HG02943 (cell line): ENCODE results near the gene ARHGAP40.

Experiments
- ATAC-seq: cut with Tn5 transposase; IDR thresholded peaks from one replicate; pipeline ENCODE4 v1.9.1; 2021; ENCODE audit warnings: mild to moderate bottlenecking, low read depth, moderate library complexity; ENCODE audit not compliant: unreplicated experiment

ARHGAP40 gene

DNA sequence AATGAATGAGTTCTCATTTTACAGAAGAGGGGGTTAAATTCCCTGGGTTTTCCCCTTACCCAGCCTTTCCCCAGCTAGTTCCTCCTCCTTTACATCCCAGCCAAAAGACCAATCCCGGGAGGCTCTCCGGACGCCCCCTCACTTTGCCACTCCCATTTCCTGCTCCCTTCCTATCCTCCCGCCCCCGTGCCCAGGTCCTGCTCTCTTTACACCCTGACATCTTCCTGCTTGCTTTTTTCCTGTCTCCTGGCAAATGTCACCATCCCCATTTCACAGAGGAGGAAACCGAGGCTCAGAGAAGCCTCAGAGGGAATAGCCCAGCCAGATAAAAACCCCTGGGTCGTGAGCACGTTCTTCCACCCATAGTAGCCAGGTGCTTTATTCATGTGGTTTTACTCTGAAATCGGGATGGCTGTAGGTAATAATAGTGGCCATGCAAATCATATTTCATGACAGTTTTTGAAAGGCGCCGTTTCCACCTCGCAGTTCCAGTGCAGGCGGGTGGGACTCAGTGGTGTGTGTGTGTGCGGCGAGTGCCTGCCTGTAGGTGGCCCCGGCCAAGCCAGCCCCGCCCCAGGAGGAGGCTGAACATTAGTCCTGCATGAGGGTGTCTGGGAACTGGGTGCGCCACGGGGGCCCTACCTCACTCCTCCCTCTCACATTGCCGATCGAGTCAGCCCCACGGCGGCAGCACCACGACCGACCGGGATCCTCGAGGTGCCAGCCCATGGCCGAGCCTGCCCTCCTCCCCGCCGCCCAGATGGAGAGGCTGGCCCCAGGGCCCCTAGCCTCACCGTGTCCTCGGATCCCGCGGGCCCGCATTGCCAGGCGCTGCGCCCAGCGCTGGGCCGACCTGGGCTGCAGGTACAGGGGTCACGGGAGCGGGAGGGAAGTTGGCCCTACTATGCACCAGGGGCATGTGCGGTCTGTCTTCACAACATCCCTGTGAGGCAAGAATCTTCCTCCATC lies at the start of gene ARHGAP40:
TSS of gene ARHGAP40 (plus strand) at position 594 of the 969 bp plus-strand sequence.
- ATAC-seq = no peak

DNA sequence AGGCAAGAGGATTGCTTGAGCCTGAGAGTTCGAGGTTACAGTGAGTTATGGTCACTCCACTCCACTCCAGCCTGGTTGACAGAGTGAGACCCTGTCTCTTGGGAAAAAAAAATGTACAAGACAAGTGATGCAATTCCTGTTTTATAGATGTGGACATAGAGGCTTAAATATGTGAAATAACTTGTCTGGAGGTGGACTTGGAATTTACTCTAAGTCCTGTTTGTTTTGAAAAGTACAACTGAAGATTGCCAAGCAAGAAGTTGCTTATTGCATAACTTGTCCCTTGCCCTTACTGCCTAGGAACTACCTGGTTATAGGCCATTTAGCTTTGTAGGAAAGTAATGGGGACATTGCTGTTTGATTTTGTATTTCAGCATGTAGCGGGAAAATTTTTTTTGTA lies 46.6 kb upstream of the ARHGAP40 start:
- no peak for ATAC-seq

- ATAC-seq = no peak
Measured at GRCh38 chr20:38555395-38555794, 46.2 kb upstream of the ARHGAP40 start.

GRCh38 chr20:38557174-38557573 lies 44.4 kb upstream of the ARHGAP40 start:
- ATAC-seq = no peak

DNA sequence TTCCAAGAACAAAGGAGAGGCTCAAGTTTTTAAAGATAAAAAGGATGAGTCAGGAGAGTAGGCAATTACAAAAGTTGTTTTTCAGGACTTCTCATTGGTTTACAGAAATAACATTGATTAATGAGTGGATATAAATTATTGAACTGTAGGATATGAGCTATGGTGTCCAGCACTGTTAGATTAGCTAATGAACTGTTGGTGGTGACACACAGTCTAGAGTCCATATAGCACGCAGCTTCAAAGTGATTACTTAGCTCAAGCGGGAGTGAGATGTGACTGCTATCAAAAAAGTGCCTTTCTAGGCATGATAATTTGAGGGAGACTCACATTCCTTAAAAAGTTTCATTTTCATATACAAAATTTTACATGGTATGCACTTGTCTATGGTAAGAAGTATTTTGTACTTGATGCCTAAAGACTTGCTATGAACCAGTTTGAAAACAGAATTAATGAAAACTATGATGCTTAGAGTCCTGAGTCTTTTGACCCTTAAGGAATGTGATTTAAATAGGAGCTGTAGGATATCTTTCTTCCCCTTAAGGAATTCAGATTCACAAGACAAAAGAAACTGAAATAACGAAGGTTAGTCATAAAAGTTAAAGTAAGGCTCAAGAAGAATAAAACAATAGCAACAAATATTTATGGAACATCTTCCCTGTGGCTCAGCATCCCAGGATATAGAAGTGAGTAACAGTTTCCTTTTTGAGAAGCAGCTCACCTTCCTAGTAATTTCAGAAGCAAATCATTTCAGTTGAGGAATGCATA lies 42.8 kb upstream of the ARHGAP40 start:
- no peak for ATAC-seq

DNA sequence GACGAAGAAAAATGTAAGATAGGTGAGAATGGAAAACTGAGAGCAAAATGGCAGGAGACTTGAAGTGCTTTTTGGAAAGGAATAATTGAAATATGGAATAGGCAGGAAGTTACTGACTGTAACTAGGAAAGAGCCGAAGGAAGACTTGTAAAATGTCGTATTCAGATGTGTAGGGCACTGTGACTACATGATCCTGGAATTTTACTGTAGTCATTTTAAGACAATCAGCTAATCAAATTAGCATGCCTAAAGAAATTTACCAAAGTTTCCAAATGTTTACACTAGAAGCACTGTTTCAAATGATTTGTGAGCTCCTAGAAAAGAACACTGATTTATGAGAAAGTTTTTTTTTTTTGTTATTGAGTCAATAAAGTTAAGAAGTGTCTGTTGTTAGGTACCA lies 41.8 kb upstream of the ARHGAP40 start:
- no peak for ATAC-seq

DNA sequence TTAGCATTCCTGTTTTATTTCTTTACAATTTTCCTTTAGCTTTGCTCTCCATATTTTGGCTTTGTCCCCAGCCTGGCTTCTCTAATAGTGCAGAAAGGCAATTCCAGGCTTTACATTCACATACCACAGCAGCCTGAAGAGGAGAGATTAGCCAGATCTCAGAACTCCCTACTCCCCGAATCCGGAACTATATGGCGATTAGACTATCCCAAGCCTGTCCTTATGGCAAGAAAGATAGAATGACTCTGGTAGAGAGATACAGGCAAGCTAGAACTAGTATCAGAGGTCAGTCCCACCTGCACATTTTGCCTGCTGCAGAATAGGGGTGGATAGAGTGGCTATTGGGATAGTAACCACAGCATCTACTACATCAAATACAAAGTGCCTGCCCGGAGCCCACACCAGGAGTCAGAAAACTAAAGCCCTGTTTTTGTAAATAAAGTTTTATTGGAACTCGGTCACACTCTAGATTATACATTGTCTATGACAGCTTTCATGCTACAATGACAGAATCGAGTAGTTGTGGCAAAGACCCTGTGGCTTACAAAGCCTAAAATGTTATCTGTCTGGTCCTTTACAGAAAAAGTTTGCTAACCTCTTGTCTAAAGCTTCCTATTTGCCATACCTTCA lies 37.7 kb upstream of the ARHGAP40 start:
- no peak for ATAC-seq

DNA sequence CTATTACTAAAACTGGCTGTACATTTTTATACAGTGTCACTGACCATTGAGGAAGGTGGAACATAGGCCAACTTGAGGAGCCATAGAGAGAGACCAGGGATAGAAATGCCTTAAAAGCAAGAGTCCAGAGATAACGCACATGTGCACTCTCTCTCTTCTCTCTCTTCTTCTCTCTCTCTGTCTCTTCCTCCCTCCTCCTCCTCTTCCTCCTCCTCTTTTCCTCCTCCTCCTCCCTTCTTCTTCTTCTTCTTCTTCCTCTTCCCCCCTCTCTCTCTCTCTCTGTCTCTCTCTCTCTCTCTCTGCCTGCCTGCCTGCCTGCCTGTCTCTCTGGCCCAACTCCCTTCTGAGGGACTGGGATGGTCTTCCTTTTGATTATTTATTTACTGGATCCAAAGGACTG lies 36.9 kb upstream of the ARHGAP40 start:
- ATAC-seq = no peak

- no peak for ATAC-seq
Measured at GRCh38 chr20:38566036-38566598, 35.5 kb upstream of the ARHGAP40 start.

GRCh38 chr20:38569747-38570525 lies 31.7 kb upstream of the ARHGAP40 start:
- ATAC-seq = no peak

DNA sequence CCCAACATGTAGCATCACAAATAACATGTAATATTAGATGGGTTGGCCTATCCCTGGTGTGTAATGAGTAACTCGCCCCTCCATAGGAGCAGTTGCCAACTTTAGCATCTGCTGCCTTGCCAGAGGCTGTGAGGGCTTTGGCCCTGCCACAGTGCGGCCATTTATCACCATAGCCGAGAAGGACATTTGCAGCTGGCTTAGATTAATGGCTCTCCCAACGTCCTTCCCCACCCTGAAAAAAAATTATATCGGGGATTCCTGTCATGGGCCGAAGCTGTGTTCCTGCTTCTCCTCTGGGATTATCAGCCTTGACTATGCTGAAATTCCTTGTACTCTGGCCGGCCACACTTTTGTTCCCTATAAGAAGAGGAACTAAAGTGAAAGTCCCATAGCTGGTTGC lies 28.2 kb upstream of the ARHGAP40 start:
- no peak for ATAC-seq

DNA sequence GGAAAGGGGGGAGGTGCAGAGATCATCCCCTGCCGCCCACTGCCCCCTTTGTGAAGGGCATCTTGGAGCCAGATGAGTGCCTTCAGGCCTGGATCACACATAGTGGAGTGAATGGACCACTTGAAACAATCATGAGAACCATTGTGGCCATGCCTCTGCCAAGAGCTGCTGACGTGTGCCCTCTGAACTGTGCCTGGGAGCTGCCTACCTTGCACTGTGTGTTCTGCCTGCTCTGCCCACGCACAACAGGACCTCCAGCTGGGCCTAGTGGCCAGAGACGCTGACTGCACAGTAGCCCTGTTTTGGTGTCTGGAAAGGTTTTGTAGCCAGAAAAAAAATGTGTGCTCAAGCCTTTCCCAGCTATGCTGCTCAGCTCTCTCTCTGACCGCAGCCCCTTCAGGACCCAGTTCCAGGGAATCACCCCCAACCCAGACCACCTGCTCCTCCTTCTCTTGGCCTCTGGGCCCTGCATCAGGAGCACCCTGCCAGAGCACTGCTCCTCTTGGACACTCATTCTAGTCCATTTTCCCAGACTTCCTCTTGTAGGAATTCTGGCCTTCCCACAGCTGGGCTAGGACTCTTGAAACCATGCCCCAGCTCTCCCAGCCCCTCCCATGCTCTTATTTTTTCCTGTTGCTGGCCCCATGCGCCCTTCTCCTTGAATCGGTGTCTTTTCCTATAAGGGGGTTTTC lies 22.2 kb upstream of the ARHGAP40 start:
- ATAC-seq = no peak

GRCh38 chr20:38579921-38580320 lies 21.7 kb upstream of the ARHGAP40 start:
- ATAC-seq = no peak

DNA sequence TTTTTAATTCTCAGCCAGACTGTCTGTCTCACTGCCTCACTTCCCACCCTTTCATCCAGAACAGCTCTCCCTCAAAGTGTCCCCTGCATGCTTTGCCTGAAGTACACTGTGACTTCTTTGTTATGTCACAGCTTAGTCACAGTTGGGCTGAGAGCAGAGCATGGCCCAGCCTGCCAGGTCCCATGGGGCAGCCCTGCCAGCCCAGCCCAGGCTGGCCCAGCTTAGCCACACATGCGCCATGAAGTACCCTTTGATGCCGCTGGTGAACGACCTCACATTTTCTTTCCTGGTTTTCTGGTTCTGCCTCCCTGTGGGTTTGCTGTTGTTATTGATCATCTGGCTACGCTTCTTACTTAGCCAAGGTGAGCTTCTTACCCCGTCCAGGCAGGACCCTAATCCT lies 20.6 kb upstream of the ARHGAP40 start, which contains the start of gene ADIG:
TSS of gene ADIG (plus strand) at position 185 of the 400 bp plus-strand sequence. CDS start at position 239, 54 bp downstream.
- no peak for ATAC-seq

GRCh38 chr20:38581830-38582358 lies 19.7 kb upstream of the ARHGAP40 start:
- ATAC-seq = no peak

DNA sequence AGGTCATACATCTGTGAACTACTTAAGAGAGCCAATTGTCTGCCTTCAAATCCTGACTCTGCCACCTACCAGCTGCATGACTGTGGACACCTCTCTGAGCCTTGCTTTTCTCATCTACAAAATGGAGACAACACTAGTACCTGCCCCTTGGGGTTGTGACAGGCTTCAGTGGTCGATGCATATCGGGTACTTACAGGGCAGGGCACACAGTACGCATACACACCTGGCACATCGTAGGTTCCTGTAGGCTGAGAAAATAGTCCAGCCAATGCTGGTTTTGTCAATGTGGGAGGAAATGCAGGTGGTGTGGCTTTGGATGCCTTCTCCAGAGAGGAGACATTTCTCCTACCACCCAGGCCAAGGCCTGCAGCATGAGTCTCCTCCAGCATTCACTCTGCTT lies 18.3 kb upstream of the ARHGAP40 start:
- ATAC-seq = no peak

- ATAC-seq = no peak
Measured at GRCh38 chr20:38584099-38584763, 17.4 kb upstream of the ARHGAP40 start.

DNA sequence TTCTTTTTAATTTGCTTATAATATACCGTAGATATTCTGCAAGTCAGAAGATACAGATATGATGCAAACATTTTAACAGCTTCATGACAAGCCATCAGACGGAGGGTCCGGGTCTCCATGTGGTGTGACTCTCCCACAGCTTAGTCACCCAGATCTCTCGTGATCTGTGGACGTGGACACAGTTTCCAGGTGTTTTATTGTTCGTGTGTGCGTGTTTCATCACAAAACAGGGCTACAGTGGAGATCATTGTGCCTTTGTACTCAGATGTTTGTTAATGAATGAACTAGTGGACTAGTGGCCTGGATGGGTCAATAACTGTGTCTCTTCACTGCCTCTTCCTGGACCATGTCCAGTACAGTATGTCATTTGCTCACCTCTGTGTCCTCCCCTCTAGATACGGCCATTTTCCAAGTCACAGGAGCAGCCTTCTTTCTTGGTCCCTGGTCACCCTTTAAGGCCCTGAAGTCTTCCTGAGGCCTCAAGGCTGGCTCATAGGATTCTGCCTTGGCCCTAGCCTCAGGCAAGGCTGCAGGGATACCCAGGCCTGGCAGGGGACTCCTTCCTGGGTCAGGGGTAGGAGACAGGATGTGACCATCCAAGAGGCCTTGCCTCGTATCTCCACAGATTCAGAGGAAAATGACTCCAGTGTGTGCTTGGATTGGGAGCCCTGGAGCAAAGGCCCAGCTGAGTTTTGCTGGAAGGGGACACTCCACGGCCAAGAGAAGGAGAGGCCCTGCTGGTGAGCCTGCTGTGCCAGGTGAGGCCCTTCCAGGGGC lies 16.0 kb upstream of the ARHGAP40 start:
- ATAC-seq = no peak
